ENCODE results near the gene KRTAP10-1.

Gene KRTAP10-1

DNA sequence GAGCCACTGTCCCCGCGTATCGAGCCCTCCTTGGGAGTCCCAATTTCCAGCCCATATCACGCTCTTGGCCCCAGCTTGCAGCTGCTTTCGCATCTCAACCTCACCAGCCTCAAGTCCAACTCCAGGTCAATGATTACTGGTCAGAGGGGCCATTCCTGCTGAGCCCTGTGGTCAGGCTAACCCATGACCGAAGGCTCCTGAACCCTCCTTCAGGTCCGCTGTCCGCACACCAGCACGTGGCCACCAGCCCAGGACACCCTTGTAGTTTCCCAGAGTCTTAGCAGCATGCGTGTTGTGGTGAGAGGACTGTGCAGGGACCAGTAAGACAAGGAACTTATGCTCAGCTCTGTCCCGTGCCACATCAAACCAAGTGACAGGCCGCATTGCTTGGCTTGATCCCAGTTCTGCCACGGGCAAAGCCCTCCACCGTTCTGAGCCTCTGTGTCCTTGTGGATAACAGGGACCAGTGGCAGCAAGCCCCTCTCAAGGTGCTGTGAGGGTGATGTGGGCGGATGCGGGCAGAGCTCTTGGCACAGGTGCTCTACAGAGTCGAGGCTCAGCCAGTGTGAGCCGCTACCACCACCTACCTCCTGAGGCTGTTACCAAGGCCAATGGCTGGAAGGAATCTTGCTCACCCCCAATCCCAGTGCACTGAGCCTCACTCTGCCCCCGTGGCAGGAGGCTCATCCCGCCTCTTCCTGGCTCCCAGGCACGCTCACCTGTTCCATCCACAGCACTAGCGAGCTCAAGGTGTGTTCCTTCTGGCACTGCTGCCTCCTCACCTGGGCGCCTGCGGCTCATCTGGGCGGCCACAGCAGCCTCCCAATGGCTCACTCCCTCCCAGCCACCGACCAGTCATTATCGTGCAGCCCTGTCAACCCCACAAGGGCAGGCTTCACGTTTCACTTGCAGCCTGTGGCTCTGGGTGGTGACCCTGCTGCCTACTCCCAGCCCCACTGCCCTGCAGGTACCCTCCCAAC is 20.4 kb downstream of the KRTAP10-1 start:
- TF ChIP-seq, protein P1, sequence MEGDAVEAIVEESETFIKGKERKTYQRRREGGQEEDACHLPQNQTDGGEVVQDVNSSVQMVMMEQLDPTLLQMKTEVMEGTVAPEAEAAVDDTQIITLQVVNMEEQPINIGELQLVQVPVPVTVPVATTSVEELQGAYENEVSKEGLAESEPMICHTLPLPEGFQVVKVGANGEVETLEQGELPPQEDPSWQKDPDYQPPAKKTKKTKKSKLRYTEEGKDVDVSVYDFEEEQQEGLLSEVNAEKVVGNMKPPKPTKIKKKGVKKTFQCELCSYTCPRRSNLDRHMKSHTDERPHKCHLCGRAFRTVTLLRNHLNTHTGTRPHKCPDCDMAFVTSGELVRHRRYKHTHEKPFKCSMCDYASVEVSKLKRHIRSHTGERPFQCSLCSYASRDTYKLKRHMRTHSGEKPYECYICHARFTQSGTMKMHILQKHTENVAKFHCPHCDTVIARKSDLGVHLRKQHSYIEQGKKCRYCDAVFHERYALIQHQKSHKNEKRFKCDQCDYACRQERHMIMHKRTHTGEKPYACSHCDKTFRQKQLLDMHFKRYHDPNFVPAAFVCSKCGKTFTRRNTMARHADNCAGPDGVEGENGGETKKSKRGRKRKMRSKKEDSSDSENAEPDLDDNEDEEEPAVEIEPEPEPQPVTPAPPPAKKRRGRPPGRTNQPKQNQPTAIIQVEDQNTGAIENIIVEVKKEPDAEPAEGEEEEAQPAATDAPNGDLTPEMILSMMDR (IDR thresholded peaks at IDR 0.05; ENCODE audit: borderline replicate concordance, insufficient read depth, low read depth, low read length) = no peak
- H3K4me3 ChIP-seq (ENCODE audit: low read depth, low read length) = no peak overlapping the region

DNA sequence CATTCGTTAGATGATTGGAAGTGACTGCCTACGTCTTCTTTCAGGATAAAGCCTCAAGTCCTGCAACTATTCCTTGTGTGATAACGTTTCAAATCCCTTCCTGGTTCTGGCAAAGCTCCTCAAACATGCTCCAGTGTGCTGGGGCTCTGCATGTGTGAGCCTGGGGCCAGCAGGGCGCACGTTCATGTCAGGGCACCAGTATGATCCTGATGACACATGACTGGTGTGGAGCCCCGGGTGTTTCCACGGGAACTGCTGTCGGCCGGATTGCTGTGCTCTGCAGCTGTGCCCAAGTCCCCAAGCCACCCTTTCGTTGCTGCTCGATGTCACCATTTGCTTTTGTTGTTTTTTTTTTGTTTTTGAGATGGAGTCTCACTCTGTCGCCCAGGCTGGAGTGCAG is 21.3 kb downstream of the KRTAP10-1 start:
- TF ChIP-seq, protein P1 (IDR thresholded peaks at IDR 0.05; ENCODE audit: borderline replicate concordance, insufficient read depth, low read depth, low read length) = no peak
- no peak overlapping the region for H3K4me3 ChIP-seq (ENCODE audit: low read depth, low read length)

DNA sequence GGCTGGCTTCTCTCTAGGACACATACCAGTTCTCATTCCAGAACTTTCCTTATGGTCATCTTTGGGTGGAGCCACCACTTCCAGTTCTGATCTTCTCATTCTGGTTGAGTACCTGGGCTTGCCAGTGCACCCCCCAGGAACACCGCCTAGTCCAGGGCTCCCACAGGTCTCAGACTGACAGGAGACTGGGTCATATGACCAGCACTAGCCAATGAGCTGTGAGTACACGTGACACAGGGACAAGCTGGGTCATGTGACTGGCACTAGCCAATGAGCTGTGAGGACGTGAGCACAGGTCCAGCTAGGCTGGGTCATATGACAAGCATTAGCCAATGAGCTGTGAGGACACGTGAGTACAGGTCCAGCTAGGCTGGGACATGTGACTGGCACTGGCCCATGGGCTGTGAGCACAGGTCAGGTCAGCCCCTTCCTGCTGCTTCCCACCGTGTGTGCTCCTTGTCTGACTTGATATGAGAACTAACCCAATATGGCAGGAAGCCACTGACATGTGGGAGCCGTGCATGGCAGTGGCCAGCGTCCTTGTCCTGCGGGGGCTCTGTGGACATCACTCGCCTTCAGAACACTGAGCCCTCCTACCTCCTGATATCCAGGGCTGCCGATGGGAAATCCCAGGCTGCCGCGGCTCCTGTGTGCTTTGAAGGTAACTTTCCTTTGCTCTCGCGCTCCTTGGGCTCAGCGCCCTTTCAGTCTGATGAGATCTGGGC is 22.7 kb downstream of the KRTAP10-1 start:
- TF ChIP-seq, protein P1 (IDR thresholded peaks at IDR 0.05; ENCODE audit: borderline replicate concordance, insufficient read depth, low read depth, low read length) = no peak
- no peak overlapping the region for H3K4me3 ChIP-seq (ENCODE audit: low read depth, low read length)

DNA sequence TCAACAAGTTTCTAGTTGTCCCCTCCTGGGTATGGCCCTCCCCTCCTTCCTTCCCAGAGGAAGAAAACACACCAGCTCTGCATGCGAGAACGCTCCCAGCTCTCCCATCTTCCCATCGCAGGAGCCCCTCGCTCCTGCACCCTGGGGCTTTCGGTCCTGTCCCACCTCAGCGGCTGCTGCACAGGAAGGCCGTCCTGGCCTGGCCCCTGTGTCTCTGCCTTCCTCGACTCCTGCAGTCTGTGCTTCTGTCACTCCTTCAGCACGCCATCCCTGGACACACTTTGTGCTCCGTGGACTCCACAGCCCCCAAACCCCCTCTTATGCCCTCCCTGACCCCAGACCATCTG is 23.2 kb downstream of the KRTAP10-1 start:
- H3K4me3 ChIP-seq (ENCODE audit: low read depth, low read length) = no peak overlapping the region
- TF ChIP-seq, protein P1 (IDR thresholded peaks at IDR 0.05; ENCODE audit: borderline replicate concordance, insufficient read depth, low read depth, low read length) = no peak

DNA sequence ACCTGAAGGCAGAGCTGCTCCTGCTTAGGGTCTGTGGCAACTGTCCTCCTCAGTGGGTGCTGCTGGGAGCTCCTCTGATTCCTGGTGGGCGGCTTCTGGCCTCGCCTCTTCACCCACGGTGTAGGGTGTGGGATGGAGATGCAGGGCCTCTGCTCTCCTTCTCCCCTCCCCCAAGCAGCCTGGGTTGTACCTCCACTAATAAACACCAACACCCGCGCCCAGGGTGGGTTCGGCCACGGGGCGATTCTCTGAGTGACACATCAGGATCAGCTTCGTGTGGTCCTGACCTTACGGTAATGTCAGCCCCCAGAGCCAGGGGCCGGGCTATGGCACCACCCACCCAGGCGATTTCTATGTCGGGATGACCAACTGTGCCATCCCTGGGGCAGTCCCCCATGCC is 23.7 kb downstream of the KRTAP10-1 start:
- no peak overlapping the region for H3K4me3 ChIP-seq (ENCODE audit: low read depth, low read length)
- TF ChIP-seq, protein P1 (IDR thresholded peaks at IDR 0.05; ENCODE audit: borderline replicate concordance, insufficient read depth, low read depth, low read length) = no peak

DNA sequence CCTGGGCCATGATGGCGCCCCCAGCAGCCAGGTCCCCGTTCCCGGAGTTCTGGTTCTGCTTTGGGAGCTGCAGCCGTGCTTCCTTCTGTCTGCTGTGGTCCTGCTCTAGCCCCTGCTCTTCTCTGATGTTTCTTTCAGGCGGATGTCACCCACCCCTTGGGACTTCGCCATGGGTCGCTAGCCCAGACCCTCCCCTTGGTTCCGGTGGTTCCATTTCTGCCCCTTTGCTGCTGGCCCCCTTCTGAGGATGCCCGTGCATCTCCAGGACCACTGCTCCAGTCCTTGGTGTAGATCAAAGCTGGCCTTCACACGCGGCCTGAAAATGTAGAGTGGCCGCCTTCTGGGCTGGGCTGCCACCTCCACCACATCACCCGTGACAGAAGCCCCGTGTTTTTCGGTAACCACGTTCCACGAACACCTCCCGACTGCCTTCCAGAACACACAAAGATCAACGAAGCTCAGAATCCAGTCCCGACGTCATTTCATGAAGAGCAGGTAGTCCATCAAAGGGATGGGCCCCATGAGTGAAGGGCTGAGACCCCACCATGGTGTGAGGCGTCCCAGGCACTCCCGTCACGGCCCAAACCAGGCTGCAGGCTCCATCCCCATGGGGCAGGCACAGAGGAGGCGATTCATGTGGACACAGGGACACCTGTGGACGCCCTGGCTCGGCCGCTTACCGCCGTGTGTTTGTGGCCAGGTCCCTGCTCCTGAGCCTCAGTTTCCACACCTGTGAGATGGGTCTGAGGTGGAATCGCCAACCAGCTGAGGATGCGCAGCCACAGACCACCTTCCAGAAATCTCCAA is 24.4 kb downstream of the KRTAP10-1 start:
- no peak overlapping the region for H3K4me3 ChIP-seq (ENCODE audit: low read depth, low read length)
- TF ChIP-seq, protein P1 (IDR thresholded peaks at IDR 0.05; ENCODE audit: borderline replicate concordance, insufficient read depth, low read depth, low read length) = no peak

Data from GM12875 (cell line).